OCI-LY3 (cell line): ENCODE measurements around the gene MAD1L1.

ENCODE experiments used
- H2AFZ ChIP-seq: fragments of 200-600, 300-600 bp; shearing (Covaris generic); 2 replicates; pipeline ENCODE4 v1.6.0; 2014; ENCODE audit warnings: antibody characterized with exemption, low read depth, low read length
- H3K27ac ChIP-seq: fragments of 200-600, 300-600 bp; sonication (generic); 2 replicates; pipeline ENCODE4 v1.5.1; 2014; ENCODE audit warnings: mild to moderate bottlenecking, low read length, moderate library complexity, mixed read lengths
- H3K27me3 ChIP-seq: fragments of 200-600, 300-600 bp; sonication (generic); 2 replicates; pipeline ENCODE4 v1.6.1; 2014; ENCODE audit warnings: low read depth, low read length, mixed read lengths
- H3K36me3 ChIP-seq: fragments of 200-600, 300-600 bp; sonication (generic); replicated peaks from 2 replicates; pipeline ENCODE3; 2014; ENCODE audit warnings: low read depth, low read length, mixed read lengths
- H3K4me1 ChIP-seq: fragments of 300-600, 200-600 bp; sonication (generic); 2 replicates; pipeline ENCODE4 v1.6.1; 2014; ENCODE audit warnings: low read length, mixed read lengths
- H3K4me2 ChIP-seq: fragments of 200-600, 300-600 bp; sonication (generic); 2 replicates; pipeline ENCODE4 v1.6.1; 2014; ENCODE audit warnings: low read length, mixed read lengths
- H3K4me3 ChIP-seq: fragments of 300-600, 200-600 bp; sonication (generic); 2 replicates; pipeline ENCODE4 v1.5.1; 2014; ENCODE audit warnings: antibody characterized with exemption, mild to moderate bottlenecking, low read length, moderate library complexity
- H3K79me2 ChIP-seq: fragments of 300-600, 200-600 bp; shearing (Covaris generic); 2 replicates; pipeline ENCODE4 v1.6.1; 2014; ENCODE audit warnings: mild to moderate bottlenecking, low read length, mixed read lengths
- H3K9ac ChIP-seq: fragments of 300-600, 200-600 bp; shearing (Covaris generic); 2 replicates; pipeline ENCODE4 v1.6.0; 2014; ENCODE audit warnings: mild to moderate bottlenecking, low read length, moderate library complexity
- H3K9me3 ChIP-seq: fragments of 200-600, 300-600 bp; shearing (Covaris generic); 2 replicates; pipeline ENCODE4 v1.6.1; 2014; ENCODE audit warnings: low read length, mixed read lengths; ENCODE audit not compliant: insufficient read depth
- H4K20me1 ChIP-seq: fragments of 200-600, 300-600 bp; sonication (generic); 2 replicates; pipeline ENCODE4 v1.6.1; 2016; ENCODE audit warnings: low read length, mixed read lengths; ENCODE audit not compliant: insufficient read depth
- EZH2phosphoT487 ChIP-seq: fragments of 200-600 bp; shearing (Covaris generic); IDR thresholded peaks from 2 replicates; pipeline ENCODE4 v1.6.1; 2018; ENCODE audit warnings: antibody characterized with exemption, mixed run types, low read depth
- TF ChIP-seq, protein P1 (sequence below): fragments of 200-600, 300-600 bp; sonication (generic); IDR thresholded peaks from 2 replicates; pipeline ENCODE4 v1.5.1; 2014; ENCODE audit warnings: antibody characterized with exemption, low read length, low read depth

MAD1L1 gene

DNA sequence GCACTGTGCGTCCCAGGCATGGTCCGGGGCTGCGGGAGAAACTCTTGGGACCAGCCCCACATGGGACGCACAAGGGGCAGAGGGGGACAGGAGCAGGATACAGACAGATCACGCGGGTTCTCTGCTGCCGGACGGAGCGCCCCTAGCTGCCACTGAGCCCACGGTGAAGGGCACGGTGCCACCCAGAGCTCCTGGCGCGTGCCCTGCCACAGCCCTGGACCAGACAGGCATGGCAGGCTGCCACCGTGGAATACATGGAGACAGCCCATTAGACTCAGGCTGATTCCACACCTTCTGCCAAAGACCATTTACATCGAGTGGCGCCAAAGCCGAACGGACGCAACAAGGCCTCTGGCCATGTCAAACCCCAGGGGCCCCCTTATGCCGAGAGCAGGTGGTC is 90.4 kb downstream of the MAD1L1 start:
- H3K27me3 ChIP-seq, result no peaks in the 10 kb centered on the region
- H3K9ac ChIP-seq, result no peak overlapping the region
- TF ChIP-seq, protein P1, sequence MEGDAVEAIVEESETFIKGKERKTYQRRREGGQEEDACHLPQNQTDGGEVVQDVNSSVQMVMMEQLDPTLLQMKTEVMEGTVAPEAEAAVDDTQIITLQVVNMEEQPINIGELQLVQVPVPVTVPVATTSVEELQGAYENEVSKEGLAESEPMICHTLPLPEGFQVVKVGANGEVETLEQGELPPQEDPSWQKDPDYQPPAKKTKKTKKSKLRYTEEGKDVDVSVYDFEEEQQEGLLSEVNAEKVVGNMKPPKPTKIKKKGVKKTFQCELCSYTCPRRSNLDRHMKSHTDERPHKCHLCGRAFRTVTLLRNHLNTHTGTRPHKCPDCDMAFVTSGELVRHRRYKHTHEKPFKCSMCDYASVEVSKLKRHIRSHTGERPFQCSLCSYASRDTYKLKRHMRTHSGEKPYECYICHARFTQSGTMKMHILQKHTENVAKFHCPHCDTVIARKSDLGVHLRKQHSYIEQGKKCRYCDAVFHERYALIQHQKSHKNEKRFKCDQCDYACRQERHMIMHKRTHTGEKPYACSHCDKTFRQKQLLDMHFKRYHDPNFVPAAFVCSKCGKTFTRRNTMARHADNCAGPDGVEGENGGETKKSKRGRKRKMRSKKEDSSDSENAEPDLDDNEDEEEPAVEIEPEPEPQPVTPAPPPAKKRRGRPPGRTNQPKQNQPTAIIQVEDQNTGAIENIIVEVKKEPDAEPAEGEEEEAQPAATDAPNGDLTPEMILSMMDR, result no peak
- TF ChIP-seq EZH2phosphoT487, result no peak
- no peaks in the 10 kb centered on the region for H3K4me1 ChIP-seq
- H4K20me1 ChIP-seq, result no peaks in the 10 kb centered on the region
- no peak overlapping the region for H3K4me2 ChIP-seq
- H2AFZ ChIP-seq, result no peak overlapping the region
- no peak overlapping the region for H3K27ac ChIP-seq
- H3K9me3 ChIP-seq, result no peaks in the 10 kb centered on the region
- H3K36me3 ChIP-seq, result no peaks in the 10 kb centered on the region
- H3K79me2 ChIP-seq, result no peaks in the 10 kb centered on the region
- no peak overlapping the region for H3K4me3 ChIP-seq

DNA sequence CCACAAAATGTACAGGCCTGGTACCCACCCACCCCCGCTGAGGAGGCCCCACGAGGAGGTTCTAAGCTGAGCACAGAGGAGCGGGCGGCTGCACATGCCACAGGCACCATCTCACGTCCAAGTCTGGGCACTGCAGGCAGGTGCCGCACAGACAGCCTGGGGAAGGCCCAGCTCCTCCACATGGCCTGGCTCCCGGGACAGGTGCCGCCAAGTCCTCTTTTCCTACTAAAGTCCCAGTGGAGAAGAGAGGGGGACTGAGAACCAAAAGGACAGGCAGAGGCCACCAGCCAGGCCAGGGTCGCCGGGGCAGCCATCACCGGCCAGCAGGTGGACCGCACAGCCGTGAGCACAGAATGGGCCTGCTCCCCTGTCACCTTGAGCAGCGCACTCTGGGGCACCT is 91.1 kb downstream of the MAD1L1 start:
- Histone ChIP-seq H3K4me2 (no peak overlapping the region), H3K9me3 (no peaks in the 10 kb centered on the region), H3K79me2 (no peaks in the 10 kb centered on the region), H2AFZ (no peak overlapping the region), H3K27ac (no peak overlapping the region), H3K9ac (no peak overlapping the region), H3K36me3 (no peaks in the 10 kb centered on the region), H4K20me1 (no peaks in the 10 kb centered on the region), H3K27me3 (no peaks in the 10 kb centered on the region), H3K4me3 (no peak overlapping the region), H3K4me1 (no peaks in the 10 kb centered on the region)
- TF ChIP-seq EZH2phosphoT487, result no peak
- TF ChIP-seq, protein P1, result no peak

DNA sequence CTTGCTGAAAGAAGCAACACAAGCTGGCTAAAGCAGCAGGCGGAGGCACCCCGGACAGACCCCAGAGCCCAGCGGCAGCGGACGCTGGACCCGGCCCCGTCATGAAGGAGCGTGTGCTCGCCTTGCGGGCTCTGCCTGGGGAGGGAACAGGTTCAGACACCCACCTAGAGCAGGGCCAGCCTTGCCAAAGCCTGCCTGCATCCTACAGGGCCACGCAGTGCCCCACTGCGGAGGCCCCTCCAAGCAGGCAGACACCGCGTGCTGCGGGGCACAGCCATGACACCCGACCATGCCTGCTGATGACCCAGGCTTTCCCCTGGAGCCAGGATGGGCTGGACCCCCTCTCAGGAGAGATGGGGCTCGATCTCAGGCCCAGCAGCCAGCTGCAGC is 91.7 kb downstream of the MAD1L1 start:
- Histone ChIP-seq H3K4me1 (no peaks in the 10 kb centered on the region), H4K20me1 (no peaks in the 10 kb centered on the region), H3K36me3 (no peaks in the 10 kb centered on the region), H3K4me2 (no peak overlapping the region), H3K27me3 (no peaks in the 10 kb centered on the region), H3K9ac (no peak overlapping the region), H3K9me3 (no peaks in the 10 kb centered on the region), H3K27ac (no peak overlapping the region), H3K4me3 (no peak overlapping the region), H2AFZ (no peak overlapping the region), H3K79me2 (no peaks in the 10 kb centered on the region)
- TF ChIP-seq EZH2phosphoT487, result no peak
- TF ChIP-seq, protein P1, result no peak

DNA sequence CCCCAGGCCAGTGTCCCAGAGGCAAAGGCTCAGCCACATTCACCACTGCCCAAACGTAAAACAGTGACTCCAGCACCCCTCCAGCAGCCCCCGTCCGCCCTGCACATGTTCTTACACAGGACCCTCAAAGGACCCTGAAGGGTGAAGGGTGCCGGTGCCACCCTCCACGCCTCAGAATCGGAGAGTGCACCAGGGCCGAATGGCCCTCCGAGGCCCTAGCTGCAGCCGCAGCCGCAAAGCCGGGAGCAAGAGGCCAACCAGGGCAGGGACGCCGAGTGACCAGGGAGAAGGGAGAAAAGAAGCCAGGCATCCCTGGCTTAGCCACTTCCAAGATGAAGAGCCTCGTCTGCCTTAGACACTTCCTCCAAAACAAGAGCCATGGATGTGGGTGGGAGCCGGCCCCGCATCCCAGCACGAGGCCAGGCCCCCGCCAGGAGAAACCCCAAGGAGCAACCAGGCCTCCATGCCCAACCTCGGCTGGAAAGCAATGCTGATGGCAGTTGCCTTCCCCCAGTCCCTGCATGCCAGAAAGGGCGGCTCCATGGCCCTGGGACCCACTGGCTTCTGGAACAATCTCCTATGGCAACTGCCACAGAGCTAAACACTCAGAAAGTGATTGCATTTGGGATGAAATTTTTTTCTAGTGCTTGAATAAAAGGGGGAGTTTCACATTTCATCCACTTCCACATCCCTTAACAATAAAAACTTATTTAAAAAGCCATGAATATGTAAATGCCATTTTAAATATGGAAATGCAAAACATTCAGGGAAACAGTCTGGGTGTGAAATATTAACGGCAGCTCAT is 92.3 kb downstream of the MAD1L1 start:
- Histone ChIP-seq H2AFZ (no peak overlapping the region), H3K79me2 (no peaks in the 10 kb centered on the region), H3K9me3 (no peaks in the 10 kb centered on the region), H3K36me3 (no peaks in the 10 kb centered on the region), H3K4me3 (no peak overlapping the region), H3K27ac (no peak overlapping the region), H3K4me1 (no peaks in the 10 kb centered on the region), H3K4me2 (no peak overlapping the region), H3K27me3 (no peaks in the 10 kb centered on the region), H3K9ac (no peak overlapping the region), H4K20me1 (no peaks in the 10 kb centered on the region)
- TF ChIP-seq, protein P1, result no peak
- TF ChIP-seq EZH2phosphoT487, result no peak
